DMS153 (cell line): ENCODE results near the gene MISP3.
"Not testable (repeated sequence)": the region's sequence is repeated elsewhere in the genome, so short reads cannot be mapped to it uniquely, and the experiment has no call there.

Experiments
- DNase-seq: peaks from one replicate; lab custom pipeline; 2025; lab: John Stamatoyannopoulos, UW

MISP3 gene

DNA sequence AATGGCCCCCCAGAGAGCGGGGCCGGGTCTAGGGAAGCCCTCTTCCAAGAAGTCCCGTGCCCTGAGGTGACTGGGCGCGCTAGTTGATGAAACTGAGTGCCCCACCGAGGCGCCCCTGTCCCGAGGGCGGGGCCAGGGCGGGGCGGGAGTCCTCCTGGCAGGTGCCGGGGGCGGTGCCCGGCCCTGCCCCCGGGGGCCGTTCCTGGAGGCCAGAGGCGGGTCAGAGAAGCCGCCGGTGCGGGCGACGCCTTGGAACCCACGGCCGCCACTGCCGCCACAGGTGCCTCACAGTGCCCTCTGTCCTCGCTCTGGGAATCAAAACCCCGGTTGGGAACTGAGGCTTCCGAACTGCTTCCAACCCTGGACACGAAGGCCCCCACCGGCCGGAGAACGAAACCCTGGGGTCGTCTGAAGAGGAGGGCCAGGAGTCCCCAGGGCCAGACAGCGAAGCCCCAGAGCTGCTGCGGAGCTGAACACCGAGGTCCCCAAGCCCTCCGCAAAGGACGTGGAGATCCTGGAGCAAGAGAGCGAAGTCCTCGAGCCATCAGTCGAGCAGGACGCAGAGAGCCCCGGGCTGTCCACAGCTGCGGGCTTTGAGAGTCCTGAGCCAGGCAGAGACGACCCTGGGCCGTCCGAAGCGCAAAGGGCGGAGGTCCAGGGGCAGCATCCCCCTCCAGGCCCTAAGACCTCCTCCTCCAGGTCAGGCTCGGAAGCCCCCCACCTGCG, at the start of gene MISP3:
Gene MISP3, plus strand, starts transcription at position 252 of the 726 bp plus-strand sequence. CDS start 524 bp downstream, outside the sequence.
- peak; percentile 44 for DNase-seq

DNA sequence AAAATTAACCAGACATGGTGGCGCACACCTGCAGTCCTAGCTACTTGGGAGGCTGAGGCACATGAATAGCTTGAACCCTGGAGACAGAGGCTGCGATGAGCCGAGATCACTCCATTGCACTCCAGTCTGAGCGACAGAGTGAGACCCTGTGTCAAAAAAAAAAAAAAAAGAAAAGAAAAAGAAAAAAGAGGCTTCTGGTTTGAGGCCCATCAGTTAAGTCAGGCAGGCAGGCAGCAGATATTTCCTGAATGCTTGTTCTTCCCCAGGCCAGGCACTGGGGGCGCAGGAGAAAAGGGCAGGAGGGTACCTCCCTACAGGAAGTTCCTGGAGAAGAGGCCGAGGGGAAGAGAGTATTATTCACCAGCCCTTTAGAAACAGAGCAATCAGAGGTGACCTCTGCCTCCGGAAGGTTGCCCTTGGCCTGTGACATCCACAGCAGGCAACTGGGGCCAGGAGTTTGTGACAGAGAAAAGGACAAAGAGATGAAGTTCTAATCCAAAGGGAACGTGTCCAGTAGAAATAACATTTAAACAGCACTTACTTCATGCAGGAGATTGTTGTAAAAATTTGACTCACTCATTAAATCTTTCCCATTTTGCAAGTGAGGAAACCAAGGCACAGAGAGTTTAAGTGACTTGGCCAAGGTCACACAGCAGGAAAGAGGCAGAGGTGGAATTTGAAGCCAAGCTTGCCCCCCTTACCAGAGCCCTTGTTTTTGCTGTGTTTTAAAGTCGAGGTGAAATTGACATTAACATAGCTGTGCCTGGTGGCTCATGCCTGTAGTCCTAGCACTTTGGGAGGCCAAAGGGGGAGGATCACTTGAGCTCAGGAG, 49.0 kb upstream of the MISP3 start:
- DNase-seq = no peak

DNA sequence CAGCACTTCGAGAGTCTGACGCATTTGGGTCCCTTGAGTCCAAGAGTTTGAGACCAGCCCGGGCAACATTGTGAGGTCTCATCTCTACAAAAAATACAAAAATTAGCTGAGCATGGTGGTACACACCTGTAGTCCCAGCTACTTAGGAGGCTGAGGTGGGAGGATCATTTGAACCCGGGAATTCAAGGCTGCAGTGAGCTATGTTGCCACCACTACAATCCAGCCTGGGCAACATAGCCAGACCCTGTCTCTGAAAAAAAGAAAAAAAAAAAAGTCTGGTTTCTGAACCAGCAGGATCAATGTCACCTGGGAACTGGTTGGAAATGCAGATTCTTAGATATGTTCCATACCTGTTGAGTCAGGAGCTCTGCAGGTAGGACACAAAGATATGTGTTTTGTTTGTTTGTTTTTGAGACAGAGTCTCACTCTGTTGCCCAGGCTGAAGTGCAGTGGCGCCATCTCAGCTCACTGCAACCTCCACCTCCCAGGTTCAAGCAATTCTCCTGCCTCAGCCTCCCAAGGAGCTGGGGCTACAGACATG, 45.9 kb upstream of the MISP3 start:
- not testable (repeated sequence) for DNase-seq

DNA sequence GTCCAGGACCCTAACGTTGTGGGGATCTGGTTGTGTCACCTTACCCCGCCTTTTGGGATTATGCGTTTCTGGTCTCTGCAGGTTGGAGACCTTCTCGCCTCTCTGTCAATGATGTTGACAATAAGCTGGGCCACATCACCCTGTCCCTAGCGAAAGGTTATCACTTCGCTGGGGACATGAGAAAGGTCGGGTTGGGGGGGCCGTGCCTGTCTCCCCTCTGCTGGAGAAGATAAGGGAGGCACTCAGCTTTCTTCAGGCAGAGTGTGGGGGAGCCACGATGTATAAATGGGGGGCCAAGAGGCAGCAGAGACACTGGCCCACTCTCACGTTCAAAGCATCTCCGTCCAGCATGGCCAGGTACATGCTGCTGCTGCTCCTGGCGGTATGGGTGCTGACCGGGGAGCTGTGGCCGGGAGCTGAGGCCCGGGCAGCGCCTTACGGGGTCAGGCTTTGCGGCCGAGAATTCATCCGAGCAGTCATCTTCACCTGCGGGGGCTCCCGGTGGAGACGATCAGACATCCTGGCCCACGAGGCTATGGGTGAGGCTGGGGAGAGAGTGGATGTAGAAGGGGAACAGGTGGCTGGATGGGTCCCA, 44.6 kb upstream of the MISP3 start, which contains the start of gene RLN3:
Gene RLN3, plus strand, starts transcription at position 293 of the 595 bp plus-strand sequence. Its CDS starts 57 bp downstream, at position 350.
- no peak for DNase-seq

DNA sequence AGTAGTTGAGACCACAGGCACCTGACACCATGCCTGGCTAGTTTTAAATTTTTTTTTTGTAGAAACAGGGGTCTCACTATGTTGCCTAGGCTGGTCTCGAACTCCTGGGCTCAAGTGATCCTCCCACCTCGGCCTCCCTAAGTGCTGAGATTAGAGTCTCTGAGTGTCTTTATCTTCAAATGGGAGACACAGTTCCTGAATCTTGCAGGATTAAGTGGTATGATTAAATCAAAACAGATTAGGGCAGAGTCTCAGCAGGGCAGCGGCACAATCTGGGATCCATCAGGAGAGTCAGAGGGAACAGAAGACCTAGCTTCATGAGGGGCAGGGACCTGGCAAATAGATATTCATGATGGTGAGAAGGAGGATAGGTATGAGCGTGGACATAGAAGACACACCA, 43.7 kb upstream of the MISP3 start:
- DNase-seq = no peak

DNA sequence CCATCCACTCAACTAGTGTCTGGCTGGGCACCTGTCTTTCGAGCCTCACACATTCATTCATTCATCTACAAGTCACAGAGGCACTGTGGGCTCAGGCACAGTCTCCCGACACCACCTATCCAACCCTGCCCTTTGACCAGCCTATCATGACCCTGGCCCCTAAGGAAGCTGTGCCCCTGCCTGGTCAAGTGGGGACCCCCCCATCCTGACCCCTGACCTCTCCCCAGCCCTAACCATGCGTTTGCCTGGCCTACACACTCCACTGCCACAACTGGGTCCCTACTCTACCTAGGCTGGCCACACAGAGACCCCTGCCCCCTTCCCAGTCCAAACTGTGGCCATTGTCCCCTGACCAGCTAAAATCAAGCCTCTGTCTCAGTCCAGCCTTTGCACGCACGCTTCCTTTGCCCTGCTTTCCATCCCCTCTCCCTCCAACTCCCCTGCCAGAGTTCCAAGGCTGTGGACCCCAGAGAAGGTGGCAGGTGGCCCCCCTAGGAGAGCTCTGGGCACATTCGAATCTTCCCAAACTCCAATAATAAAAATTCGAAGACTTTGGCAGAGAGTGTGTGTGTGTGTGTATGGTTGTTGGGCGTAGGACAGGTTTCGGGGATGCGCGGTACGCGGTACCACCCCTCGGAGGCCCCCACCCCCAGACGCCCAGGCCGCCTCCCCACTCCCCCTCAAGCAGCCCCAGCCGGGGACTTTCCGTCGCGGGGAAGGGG, 41.4 kb upstream of the MISP3 start:
- no peak for DNase-seq

DNA sequence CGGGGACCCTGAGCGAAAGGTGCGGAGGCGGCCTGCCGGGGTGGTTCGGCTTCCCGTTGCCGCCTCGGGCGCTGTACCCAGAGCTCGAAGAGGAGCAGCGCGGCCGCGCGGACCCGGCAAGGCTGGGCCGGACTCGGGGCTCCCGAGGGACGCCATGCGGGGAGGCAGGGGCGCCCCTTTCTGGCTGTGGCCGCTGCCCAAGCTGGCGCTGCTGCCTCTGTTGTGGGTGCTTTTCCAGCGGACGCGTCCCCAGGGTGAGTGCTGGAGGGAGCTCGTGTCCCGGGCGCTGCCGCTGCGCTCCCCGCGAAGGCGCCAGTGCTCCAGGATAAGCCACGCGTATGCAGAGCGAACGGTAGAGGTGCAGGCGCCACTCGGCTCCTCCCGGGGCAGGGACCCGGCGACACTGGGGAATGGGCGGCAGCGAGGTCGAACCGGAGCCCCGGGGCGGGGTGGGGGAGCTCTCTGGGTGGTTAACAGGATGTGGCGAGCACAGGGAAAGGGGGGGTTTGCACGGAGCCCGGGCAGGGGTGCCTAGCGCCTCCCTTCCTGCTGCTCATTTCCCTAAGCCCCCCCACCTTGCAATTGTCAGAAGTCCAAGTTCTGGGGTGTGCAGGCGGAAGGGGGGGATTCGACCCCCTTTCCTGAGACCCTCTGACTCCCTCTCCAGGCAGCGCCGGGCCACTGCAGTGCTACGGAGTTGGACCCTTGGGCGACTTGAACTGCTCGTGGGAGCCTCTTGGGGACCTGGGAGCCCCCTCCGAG, 40.7 kb upstream of the MISP3 start, which contains the start of gene IL27RA:
Gene IL27RA, plus strand, starts transcription at position 44 of the 762 bp plus-strand sequence. Its CDS starts 111 bp downstream, at position 155.
- no peak for DNase-seq

DNA sequence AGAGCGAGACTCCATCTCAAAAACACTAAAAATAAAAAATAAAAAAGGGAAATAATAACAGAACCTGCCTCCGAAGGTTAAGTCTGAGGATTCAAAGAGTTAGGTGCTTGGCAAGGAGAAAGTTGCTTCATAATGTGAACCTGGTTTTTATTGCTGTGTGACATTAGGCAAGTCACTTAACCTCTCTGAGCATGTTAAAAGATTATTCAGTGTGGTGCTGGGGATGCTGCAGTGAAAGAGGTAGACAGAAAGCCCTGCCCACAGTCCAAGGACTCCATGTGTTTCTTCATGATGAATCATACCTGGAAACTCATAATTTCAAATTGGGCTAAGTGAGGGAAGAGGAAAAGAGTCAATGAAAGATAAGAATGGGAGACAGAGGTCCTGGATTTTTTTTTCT, 38.6 kb upstream of the MISP3 start:
- no peak for DNase-seq

DNA sequence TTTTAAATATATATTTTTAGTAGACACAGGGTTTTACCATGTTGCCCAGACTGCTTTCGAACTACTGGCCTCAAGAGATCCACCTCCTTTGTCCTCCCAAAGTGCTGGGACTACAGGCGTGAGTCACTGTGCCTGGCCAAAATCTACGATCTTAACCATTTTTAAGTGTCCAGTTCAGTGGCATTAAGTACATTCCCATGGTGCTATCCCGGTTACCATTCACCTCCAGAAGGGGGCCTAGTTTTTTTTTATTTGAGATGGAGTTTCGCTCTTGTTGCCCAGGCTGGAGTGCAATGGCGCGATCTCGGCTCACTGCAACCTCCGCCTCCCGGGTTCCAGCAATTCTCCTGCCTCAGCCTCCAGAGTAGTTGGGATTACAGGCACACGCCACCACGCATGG, 37.4 kb upstream of the MISP3 start:
- not testable (repeated sequence) for DNase-seq

DNA sequence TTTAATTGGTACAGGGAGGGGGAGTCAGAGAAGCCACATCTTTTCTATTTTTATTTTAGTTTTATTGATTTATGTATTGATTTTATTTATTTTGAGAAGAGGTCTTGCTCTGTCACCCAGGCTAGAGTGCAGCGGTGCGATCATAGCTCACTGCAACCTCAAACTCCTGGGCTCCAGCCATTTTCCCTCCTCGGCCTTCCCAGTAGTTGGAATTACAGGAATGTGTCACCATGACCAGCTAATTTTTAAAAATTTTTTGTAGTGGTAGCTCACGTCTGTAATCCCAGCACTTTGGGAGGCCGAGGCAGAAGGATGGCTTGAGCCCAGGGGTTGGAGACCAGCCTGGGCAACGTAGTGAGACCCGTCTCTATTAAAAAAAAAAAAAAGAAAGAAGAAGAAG, 36.9 kb upstream of the MISP3 start:
- no peak for DNase-seq

DNA sequence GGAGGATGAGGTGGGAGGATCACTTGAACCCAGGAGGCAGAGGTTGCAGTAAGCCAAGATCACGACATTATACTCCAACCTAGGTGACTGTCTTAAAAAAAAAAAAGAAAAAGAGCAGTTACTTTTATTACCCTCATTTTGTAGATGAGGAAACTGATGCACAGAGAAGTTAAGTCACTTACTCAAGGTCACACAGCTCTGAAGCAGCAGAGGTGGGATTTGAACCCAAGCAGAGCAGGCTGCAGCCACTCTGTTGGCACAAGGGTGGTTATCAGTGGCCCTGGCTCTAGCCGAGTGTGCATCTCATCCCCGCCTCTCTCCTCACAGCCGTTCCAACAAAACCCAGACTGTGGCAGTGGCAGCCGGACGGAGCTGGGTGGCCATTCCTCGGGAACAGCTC, 33.4 kb upstream of the MISP3 start:
- no peak for DNase-seq

DNA sequence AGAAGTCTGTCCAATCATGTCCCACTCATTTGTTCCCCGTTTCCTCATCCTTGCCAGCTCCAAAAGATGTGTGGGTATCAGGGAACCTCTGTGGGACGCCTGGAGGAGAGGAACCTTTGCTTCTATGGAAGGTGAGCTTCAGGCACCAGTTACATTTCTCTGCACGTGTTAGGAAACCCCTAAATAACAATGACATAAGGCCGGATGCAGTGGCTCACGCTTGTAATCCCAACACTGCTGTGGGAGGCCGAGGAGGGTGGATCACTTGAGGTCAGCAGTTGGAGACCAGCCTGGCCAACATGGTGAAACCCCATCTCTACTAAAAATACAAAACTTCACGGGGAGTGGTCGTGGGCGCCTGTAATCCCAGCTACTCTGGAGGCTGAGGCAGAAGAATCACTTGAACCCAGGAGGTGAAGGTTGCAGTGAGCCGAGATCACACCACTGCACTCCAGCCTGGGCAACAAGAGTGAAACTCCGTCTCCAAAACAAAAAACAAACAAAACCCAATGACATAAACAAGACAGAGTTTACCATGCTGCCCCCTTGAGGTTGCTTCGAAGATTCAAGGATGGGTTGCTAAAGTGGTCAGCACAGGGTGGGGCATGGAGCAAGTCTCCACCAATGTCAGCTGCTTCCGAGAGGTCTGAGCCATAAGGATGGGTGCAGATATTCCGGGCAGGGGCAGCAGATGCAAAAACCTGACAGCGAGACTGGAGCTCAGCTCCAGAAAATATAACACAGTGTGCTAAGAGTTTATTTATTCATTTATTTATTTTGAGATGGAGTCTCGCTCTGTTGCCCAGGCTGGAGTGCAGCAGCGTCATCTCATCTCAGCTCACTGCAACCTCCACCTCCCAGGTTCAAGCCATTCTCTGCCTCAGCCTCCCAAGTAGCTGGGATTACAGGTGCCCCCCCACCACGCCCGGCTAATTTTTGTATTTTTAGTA, 29.7 kb upstream of the MISP3 start:
- peak; percentile 42 for DNase-seq

DNA sequence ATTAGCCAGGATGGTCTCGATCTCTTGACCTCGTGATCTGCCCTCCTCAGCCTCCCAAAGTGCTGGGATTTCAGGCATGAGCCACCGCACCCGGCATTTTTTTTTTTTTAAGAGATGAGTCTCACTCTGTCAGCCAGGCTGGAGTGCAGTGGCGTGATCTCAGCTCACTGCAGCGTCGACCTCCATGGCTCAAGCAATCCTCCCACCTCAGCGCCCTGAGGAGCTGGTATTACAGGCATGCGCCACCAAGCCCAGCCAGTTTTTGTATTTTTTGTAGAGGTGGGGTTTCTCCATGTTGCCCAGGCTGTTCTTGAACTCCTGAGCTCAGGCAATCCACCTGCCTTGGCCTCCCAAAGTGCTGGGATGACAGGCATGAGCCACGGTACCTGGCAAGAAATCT, 24.7 kb upstream of the MISP3 start:
- DNase-seq = not testable (repeated sequence)

DNA sequence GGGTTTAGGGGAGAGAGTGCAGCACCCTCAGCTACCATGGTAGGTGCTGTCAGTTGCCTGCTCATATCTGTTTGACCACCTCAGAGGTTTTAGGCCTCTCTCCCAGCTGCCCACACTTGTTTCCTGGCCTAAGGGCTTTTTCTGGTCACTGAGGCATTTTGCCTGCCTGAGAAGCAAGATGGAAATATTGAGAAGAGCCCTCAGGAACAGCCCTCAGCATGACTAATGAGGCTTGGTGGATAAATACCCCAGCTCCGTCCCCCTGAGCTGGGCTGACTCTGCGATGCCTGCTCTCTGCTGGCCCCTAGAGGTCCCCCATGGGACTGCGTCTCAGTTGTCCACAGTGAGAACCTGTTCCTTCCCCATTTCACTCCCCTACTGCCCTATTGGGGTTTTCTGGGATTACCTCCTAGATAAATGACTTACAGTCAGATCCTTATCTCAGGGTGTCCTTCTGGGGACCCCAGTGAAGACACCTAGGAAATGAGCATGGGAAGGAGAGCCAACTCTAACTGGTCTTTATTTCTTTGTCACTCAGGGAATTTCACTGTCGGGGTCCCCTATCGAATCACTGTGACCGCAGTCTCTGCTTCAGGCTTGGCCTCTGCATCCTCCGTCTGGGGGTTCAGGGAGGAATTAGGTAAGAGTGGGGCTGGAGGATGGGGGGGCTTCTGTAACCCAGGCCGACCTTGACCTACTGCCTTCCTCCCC, 24.0 kb upstream of the MISP3 start:
- no peak for DNase-seq

DNA sequence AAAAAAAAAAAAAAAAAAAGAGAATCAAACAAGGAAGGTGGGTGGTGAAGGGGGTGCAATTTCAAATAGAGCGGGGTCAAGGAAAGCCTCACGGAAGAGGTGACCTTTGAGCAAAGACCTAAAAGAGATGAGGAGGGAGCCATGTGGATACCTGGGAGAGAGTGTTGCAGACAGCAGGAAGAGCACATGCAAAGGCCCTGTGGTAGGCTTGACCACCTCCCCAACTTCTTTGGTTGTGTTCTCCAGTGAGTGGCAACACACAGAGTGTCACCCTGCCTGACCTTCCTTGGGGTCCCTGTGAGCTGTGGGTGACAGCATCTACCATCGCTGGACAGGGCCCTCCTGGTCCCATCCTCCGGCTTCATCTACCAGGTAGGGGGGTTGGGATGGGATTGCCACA, 22.1 kb upstream of the MISP3 start:
- no peak for DNase-seq

DNA sequence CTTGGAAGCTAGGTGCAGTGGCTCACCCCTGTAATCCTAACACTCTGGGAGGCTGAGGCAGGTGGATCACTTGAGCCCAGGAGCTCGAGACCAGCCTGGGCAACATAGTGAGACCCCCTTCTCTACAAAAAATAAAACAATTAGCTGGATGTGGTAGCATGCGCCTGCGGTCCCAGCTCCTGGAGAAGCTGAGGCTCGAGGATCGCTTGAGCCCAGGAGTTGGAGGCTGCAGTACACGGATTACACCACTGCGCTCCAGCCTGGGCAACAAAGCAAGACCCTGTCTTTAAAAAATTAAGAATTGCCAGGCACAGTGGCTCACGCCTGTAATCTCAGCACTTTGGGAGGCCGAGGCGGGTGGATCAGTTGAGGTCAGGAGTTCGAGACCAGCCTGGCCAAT, 21.6 kb upstream of the MISP3 start:
- not testable (repeated sequence) for DNase-seq

DNA sequence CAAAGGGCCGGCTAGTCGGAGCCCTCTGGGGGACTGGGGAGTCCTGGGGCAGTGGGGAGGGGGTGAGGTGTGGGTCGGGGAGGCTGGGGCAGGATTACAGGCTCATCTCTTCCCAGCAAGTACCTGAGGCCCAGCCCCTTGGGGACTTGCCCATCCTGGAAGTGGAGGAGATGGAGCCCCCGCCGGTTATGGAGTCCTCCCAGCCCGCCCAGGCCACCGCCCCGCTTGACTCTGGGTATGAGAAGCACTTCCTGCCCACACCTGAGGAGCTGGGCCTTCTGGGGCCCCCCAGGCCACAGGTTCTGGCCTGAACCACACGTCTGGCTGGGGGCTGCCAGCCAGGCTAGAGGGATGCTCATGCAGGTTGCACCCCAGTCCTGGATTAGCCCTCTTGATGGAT, 20.6 kb upstream of the MISP3 start:
- no peak for DNase-seq

DNA sequence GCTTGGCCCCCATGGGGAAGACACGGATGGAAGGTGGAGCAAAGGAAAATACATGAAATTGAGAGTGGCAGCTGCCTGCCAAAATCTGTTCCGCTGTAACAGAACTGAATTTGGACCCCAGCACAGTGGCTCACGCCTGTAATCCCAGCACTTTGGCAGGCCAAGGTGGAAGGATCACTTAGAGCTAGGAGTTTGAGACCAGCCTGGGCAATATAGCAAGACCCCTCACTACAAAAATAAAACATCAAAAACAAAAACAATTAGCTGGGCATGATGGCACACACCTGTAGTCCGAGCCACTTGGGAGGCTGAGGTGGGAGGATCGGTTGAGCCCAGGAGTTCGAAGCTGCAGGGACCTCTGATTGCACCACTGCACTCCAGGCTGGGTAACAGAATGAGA, 20.1 kb upstream of the MISP3 start:
- no peak for DNase-seq

DNA sequence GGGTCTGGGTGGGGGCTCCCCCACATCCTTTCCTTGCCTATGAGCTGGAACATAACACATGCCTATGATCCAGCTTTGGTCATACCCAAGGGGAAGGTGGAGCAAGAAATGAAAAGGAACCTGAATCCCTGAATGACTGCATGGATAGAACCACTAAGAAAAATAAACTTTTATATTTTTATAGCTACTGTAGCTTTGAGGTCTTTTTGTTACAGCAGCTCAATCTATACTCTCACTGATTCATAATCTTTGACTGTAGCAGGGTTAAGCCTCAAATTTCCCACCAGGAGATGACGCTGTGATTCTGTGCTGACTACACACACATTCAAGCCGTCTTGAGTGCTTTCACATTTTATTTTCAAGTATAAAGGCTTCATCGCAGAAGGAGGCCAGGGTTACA, 19.6 kb upstream of the MISP3 start:
- no peak for DNase-seq
